ENCODE data around the gene LCMT1. TPM values are rescaled to one million over a fixed set of nuclear protein-coding genes. Genes with fewer than 3 reads are reported as not detected.

Gene LCMT1
- total and polyA plus RNA-seq, 2 of the 13 experiments (the other 11 are each of a cell fraction or from before 2014, with no cell fraction given), result 41.2 to 48.7 TPM

- ATAC-seq, result no peak
- intact Hi-C loops (cut with micrococcal nuclease; ENCODE audit: unreplicated experiment) (no loop called here), in situ Hi-C loops (cut with HindIII; ENCODE audit: extremely low pct_ligation_motif_present, low pct_unique_long_range_greater_than_20kb) (no loop called here)
- no peak for FAIRE-seq
- Histone ChIP-seq H3K4me3 (replicated peaks in 1 of 3; ENCODE audit: insufficient read depth in 1 of 3, low read depth in 2 of 3, low read length in 3 of 3) (no peak overlapping the region), H3K9me3 (ENCODE audit: low read length) (no peaks in the 10 kb centered on the region), H3K4me1 (ENCODE audit: insufficient read depth, low read length) (peaks cover 42% of the 10 kb centered on the region), H4K20me1 (ENCODE audit: insufficient read depth, low read length) (no peaks in the 10 kb centered on the region), H3K79me2 (ENCODE audit: insufficient read depth, low read length) (no peaks in the 10 kb centered on the region), H2AFZ (ENCODE audit: low read length) (no peak overlapping the region), H3K27me3 (ENCODE audit: control insufficient read depth in 1 of 2, insufficient read depth in 2 of 2, low read length in 2 of 2) (no peaks in the 10 kb centered on the region; a peak in 1 of 5 replicates), H3K4me2 (ENCODE audit: low read depth, low read length) (no peak overlapping the region), H3K36me3 (replicated peaks in 1 of 2; ENCODE audit: control insufficient read depth in 1 of 2, insufficient read depth in 2 of 2, low read length in 2 of 2) (no peaks in the 10 kb centered on the region), H3K9ac (ENCODE audit: insufficient read depth, low read depth, low read length) (no peak overlapping the region), H3K27ac (ENCODE audit: extremely low read length, insufficient read depth, low read length) (no peak overlapping the region)
- TF ChIP-seq, protein P1, sequence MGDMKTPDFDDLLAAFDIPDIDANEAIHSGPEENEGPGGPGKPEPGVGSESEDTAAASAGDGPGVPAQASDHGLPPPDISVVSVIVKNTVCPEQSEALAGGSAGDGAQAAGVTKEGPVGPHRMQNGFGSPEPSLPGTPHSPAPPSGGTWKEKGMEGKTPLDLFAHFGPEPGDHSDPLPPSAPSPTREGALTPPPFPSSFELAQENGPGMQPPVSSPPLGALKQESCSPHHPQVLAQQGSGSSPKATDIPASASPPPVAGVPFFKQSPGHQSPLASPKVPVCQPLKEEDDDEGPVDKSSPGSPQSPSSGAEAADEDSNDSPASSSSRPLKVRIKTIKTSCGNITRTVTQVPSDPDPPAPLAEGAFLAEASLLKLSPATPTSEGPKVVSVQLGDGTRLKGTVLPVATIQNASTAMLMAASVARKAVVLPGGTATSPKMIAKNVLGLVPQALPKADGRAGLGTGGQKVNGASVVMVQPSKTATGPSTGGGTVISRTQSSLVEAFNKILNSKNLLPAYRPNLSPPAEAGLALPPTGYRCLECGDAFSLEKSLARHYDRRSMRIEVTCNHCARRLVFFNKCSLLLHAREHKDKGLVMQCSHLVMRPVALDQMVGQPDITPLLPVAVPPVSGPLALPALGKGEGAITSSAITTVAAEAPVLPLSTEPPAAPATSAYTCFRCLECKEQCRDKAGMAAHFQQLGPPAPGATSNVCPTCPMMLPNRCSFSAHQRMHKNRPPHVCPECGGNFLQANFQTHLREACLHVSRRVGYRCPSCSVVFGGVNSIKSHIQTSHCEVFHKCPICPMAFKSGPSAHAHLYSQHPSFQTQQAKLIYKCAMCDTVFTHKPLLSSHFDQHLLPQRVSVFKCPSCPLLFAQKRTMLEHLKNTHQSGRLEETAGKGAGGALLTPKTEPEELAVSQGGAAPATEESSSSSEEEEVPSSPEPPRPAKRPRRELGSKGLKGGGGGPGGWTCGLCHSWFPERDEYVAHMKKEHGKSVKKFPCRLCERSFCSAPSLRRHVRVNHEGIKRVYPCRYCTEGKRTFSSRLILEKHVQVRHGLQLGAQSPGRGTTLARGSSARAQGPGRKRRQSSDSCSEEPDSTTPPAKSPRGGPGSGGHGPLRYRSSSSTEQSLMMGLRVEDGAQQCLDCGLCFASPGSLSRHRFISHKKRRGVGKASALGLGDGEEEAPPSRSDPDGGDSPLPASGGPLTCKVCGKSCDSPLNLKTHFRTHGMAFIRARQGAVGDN (CRISPR knock-in tag; IDR thresholded peaks at IDR 0.05), result 0 out of 2 replicates have a peak, but pooled peaks have one; percentile 11
- TF ChIP-seq, protein P2, sequence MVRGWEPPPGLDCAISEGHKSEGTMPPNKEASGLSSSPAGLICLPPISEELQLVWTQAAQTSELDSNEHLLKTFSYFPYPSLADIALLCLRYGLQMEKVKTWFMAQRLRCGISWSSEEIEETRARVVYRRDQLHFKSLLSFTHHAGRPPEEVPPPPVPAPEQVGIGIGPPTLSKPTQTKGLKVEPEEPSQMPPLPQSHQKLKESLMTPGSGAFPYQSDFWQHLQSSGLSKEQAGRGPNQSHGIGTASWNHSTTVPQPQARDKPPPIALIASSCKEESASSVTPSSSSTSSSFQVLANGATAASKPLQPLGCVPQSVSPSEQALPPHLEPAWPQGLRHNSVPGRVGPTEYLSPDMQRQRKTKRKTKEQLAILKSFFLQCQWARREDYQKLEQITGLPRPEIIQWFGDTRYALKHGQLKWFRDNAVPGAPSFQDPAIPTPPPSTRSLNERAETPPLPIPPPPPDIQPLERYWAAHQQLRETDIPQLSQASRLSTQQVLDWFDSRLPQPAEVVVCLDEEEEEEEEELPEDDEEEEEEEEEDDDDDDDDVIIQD (CRISPR knock-in tag; IDR thresholded peaks at IDR 0.05; ENCODE audit: low read depth), result no peak
- no TSS peak for BruUV-seq (replicated peaks)
- POLR2A ChIA-PET, result no interaction called here
- CTCF ChIA-PET (ENCODE audit: low intra/inter-chr PET ratio, low total read pairs), result no interaction called here
- DNase-seq (ENCODE audit: low spot score), result no peak
- 74% methylated on average over 17 of the region's 17 CpGs for WGBS (ENCODE audit: low lambda C conversion rate)
Measured at GRCh38 chr16:25217112-25217511, 105.6 kb downstream of the LCMT1 start.
